WTC11 (cell line): ENCODE measurements around the gene CAMP. TPM values are rescaled to one million over a fixed set of nuclear protein-coding genes. Genes with fewer than 3 reads are reported as not detected.

Source experiments
- ATAC-seq: fragments of 200-7000 bp; cut with Tn5 transposase; 2 replicates; pipeline ENCODE4 v1.10.0; 2021; ENCODE audit warnings: mild to moderate bottlenecking, moderate library complexity
- CTCF ChIA-PET: fragments of 300-600 bp; sonication (Branson Sonifier 250); formaldehyde crosslinking; loops from one replicate; lab custom pipeline; 2021; ENCODE audit warnings: antibody characterized with exemption; lab: Charles Lee
- POLR2A ChIA-PET: fragments of 350-600 bp; sonication (Branson Sonifier 250); formaldehyde crosslinking; loops from one replicate; lab custom pipeline; 2021; ENCODE audit warnings: antibody characterized with exemption; lab: Charles Lee
- DNase-seq: peaks from one replicate; pipeline ENCODE4 v3.0.0; 2021; ENCODE audit warnings: low spot score
- H3K27ac Mint-ChIP-seq: 2 replicates; pipeline ENCODE4 v1.8.0; 2021; ENCODE audit warnings: mixed read lengths
- H3K27me3 Mint-ChIP-seq: 2 replicates; pipeline ENCODE4 v1.8.0; 2021; ENCODE audit warnings: low read depth, mild to moderate bottlenecking, moderate library complexity, mixed read lengths
- H3K36me3 Mint-ChIP-seq: 2 replicates; pipeline ENCODE4 v1.8.0; 2021; ENCODE audit warnings: mixed read lengths
- H3K4me1 Mint-ChIP-seq: 2 replicates; pipeline ENCODE4 v1.8.0; 2022; ENCODE audit warnings: mixed read lengths
- H3K4me3 Mint-ChIP-seq: 2 replicates; pipeline ENCODE4 v1.8.0; 2021; ENCODE audit warnings: mild to moderate bottlenecking, moderate library complexity, mixed read lengths
- H3K9me3 Mint-ChIP-seq: 2 replicates; pipeline ENCODE4 v1.8.0; 2021; ENCODE audit warnings: mixed read lengths
- ATF1 ChIP-seq: sonication (generic); formaldehyde crosslinking; IDR thresholded peaks from 2 replicates; pipeline ENCODE4 v1.8.1; 2023; ENCODE audit warnings: mild to moderate bottlenecking, moderate library complexity, missing genetic modification reagents
- CBFB ChIP-seq: sonication (generic); formaldehyde crosslinking; IDR thresholded peaks from 2 replicates; pipeline ENCODE4 v1.8.1; 2022; ENCODE audit warnings: mild to moderate bottlenecking, low read depth, missing genetic modification reagents
- ETV6 ChIP-seq: sonication (generic); formaldehyde crosslinking; IDR thresholded peaks from 2 replicates; pipeline ENCODE4 v1.8.1; 2022; ENCODE audit warnings: mild to moderate bottlenecking, missing genetic modification reagents
- FOXJ3 ChIP-seq: sonication (generic); formaldehyde crosslinking; IDR thresholded peaks from 2 replicates; pipeline ENCODE4 v1.9.0; 2021; ENCODE audit warnings: missing genetic modification reagents, mild to moderate bottlenecking, borderline replicate concordance
- GABPB1 ChIP-seq: sonication (generic); formaldehyde crosslinking; IDR thresholded peaks from 2 replicates; pipeline ENCODE4 v1.8.1; 2023; ENCODE audit warnings: mild to moderate bottlenecking, missing genetic modification reagents
- HMGA2 ChIP-seq: fragments of 250-450 bp; sonication (Bioruptor Pico); IDR thresholded peaks from 2 replicates; pipeline ENCODE4 v1.4.0; 2021; ENCODE audit warnings: mild to moderate bottlenecking, moderate library complexity
- JAZF1 ChIP-seq: fragments of 250-450 bp; sonication (Bioruptor Pico); IDR thresholded peaks from 2 replicates; pipeline ENCODE4 v1.9.0; 2021; ENCODE audit warnings: moderate library complexity, mild to moderate bottlenecking, inconsistent platforms
- KAT7 ChIP-seq: sonication (generic); formaldehyde crosslinking; IDR thresholded peaks from 2 replicates; pipeline ENCODE4 v1.8.1; 2023; ENCODE audit warnings: missing genetic modification reagents, mild to moderate bottlenecking, borderline replicate concordance
- NR1H2 ChIP-seq: sonication (generic); formaldehyde crosslinking; IDR thresholded peaks from 2 replicates; pipeline ENCODE4 v1.9.0; 2021; ENCODE audit warnings: mild to moderate bottlenecking, moderate library complexity, missing genetic modification reagents
- NR2C2 ChIP-seq: sonication (generic); formaldehyde crosslinking; IDR thresholded peaks from 2 replicates; pipeline ENCODE4 v1.8.0; 2022; ENCODE audit warnings: mild to moderate bottlenecking, missing genetic modification reagents
- PRRX2 ChIP-seq: fragments of 250-450 bp; sonication (Bioruptor Pico); IDR thresholded peaks from 2 replicates; pipeline ENCODE4 v1.8.0; 2021; ENCODE audit warnings: mild to moderate bottlenecking
- SOX15 ChIP-seq: fragments of 250-450 bp; sonication (Bioruptor Pico); IDR thresholded peaks from 2 replicates; pipeline ENCODE4 v1.9.0; 2021; ENCODE audit warnings: mild to moderate bottlenecking
- TEAD1 ChIP-seq: sonication (generic); formaldehyde crosslinking; IDR thresholded peaks from 2 replicates; pipeline ENCODE4 v1.8.0; 2022; ENCODE audit warnings: mild to moderate bottlenecking, missing genetic modification reagents
- USF1 ChIP-seq: sonication (generic); formaldehyde crosslinking; IDR thresholded peaks from 2 replicates; pipeline ENCODE4 v1.8.0; 2022; ENCODE audit warnings: mild to moderate bottlenecking, missing genetic modification reagents
- ZNF121 ChIP-seq: sonication (generic); formaldehyde crosslinking; IDR thresholded peaks from 2 replicates; pipeline ENCODE4 v1.8.0; 2023; ENCODE audit warnings: missing genetic modification reagents
- ZNF232 ChIP-seq: sonication (generic); formaldehyde crosslinking; IDR thresholded peaks from 2 replicates; pipeline ENCODE4 v1.8.0; 2022; ENCODE audit warnings: mild to moderate bottlenecking, missing genetic modification reagents
- ZNF317 ChIP-seq: sonication (generic); formaldehyde crosslinking; IDR thresholded peaks from 2 replicates; pipeline ENCODE4 v1.8.1; 2023; ENCODE audit warnings: low read depth, mild to moderate bottlenecking, moderate library complexity, missing genetic modification reagents, borderline replicate concordance
- ZSCAN18 ChIP-seq: fragments of 250-450 bp; sonication (Bioruptor Pico); IDR thresholded peaks from 2 replicates; pipeline ENCODE4 v2.1.2; 2022; ENCODE audit warnings: mild to moderate bottlenecking, moderate library complexity
- total RNA-seq: library from RNA; stranded (reverse); gene quantifications from 3 replicates; pipeline ENCODE4 v1.2.3, GENCODE V29; 2021
- TF ChIP-seq, protein P1 (sequence below): sonication (generic); formaldehyde crosslinking; IDR thresholded peaks from 2 replicates; pipeline ENCODE4 v1.8.0; 2022; ENCODE audit warnings: mild to moderate bottlenecking, missing genetic modification reagents
- TF ChIP-seq, protein P2 (sequence below): sonication (generic); formaldehyde crosslinking; IDR thresholded peaks from 2 replicates; pipeline ENCODE4 v1.8.1; 2022; ENCODE audit warnings: low read depth, mild to moderate bottlenecking, moderate library complexity, missing genetic modification reagents, borderline replicate concordance
- TF ChIP-seq, protein P3 (sequence below): sonication (generic); formaldehyde crosslinking; IDR thresholded peaks from 2 replicates; pipeline ENCODE4 v1.8.0; 2022; ENCODE audit warnings: mild to moderate bottlenecking, missing genetic modification reagents
- TF ChIP-seq, protein P4 (sequence below): fragments of 250-450 bp; sonication (Bioruptor Pico); IDR thresholded peaks from 2 replicates; pipeline ENCODE4 v1.8.0; 2021; ENCODE audit warnings: mild to moderate bottlenecking
- TF ChIP-seq, protein P5 (sequence below): sonication (generic); formaldehyde crosslinking; IDR thresholded peaks from 2 replicates; pipeline ENCODE4 v1.8.0; 2023; ENCODE audit warnings: missing genetic modification reagents
- TF ChIP-seq, protein P6 (sequence below): fragments of 250-450 bp; sonication (Bioruptor Pico); IDR thresholded peaks from 2 replicates; pipeline ENCODE4 v1.9.0; 2021; ENCODE audit warnings: mild to moderate bottlenecking, borderline replicate concordance

Gene CAMP
- total RNA-seq, 1 experiment from 2014 or later, result not detected

DNA sequence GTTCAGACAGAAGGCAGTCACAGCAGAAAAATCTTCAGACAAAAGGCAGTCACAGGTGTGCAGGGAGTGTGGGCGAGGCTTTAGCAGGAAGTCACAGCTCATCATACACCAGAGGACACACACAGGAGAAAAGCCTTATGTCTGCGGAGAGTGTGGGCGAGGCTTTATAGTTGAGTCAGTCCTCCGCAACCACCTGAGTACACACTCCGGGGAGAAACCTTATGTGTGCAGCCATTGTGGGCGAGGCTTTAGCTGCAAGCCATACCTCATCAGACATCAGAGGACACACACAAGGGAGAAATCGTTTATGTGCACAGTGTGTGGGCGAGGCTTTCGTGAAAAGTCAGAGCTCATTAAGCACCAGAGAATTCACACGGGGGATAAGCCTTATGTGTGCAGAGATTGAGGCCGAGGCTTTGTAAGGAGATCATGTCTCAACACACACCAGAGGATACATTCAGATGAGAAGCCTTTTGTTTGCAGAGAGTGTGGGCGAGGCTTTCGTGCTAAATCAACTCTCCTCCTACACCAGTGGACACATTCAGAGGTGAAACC lies 45.2 kb downstream of the CAMP start:
- DNase-seq (no peak), ATAC-seq (no peak)
- ChIA-PET POLR2A (interaction anchor here (0.6 kb wide), 1 partner anchor 19 kb away, joined by 3 read pairs; no protein-coding TSS in a partner anchor), CTCF (interaction anchor here (0.9 to 7.9 kb wide), 2 partner anchors 74 to 168 kb away, joined by 3 to 91 read pairs; no protein-coding TSS in a partner anchor)
- no peaks in the 10 kb centered on the region for H3K27me3 Mint-ChIP-seq
- H3K36me3 Mint-ChIP-seq, result peaks cover 88% of the 10 kb centered on the region
- H3K4me3 Mint-ChIP-seq, result no peak overlapping the region
- H3K9me3 Mint-ChIP-seq, result peaks cover 42% of the 10 kb centered on the region
- TF ChIP-seq FOXJ3 (CRISPR knock-in tag), result no peak
- TF ChIP-seq KAT7 (CRISPR knock-in tag), result no peak
- TF ChIP-seq ZNF121, result no peak
- TF ChIP-seq, protein P1, sequence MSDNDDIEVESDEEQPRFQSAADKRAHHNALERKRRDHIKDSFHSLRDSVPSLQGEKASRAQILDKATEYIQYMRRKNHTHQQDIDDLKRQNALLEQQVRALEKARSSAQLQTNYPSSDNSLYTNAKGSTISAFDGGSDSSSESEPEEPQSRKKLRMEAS, result no peak
- TF ChIP-seq, protein P2, sequence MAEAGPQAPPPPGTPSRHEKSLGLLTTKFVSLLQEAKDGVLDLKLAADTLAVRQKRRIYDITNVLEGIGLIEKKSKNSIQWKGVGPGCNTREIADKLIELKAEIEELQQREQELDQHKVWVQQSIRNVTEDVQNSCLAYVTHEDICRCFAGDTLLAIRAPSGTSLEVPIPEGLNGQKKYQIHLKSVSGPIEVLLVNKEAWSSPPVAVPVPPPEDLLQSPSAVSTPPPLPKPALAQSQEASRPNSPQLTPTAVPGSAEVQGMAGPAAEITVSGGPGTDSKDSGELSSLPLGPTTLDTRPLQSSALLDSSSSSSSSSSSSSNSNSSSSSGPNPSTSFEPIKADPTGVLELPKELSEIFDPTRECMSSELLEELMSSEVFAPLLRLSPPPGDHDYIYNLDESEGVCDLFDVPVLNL (CRISPR knock-in tag), result no peak
- no peak for TF ChIP-seq ZNF232
- no peak for TF ChIP-seq NR1H2 (CRISPR knock-in tag)
- TF ChIP-seq PRRX2, result no peak
- no peak for TF ChIP-seq TEAD1
- TF ChIP-seq, protein P3, sequence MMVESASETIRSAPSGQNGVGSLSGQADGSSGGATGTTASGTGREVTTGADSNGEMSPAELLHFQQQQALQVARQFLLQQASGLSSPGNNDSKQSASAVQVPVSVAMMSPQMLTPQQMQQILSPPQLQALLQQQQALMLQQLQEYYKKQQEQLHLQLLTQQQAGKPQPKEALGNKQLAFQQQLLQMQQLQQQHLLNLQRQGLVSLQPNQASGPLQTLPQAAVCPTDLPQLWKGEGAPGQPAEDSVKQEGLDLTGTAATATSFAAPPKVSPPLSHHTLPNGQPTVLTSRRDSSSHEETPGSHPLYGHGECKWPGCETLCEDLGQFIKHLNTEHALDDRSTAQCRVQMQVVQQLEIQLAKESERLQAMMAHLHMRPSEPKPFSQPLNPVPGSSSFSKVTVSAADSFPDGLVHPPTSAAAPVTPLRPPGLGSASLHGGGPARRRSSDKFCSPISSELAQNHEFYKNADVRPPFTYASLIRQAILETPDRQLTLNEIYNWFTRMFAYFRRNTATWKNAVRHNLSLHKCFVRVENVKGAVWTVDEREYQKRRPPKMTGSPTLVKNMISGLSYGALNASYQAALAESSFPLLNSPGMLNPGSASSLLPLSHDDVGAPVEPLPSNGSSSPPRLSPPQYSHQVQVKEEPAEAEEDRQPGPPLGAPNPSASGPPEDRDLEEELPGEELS (CRISPR knock-in tag), result no peak
- no peak for TF ChIP-seq JAZF1 (CRISPR knock-in tag)
- no peak for TF ChIP-seq NR2C2 (CRISPR knock-in tag)
- TF ChIP-seq ATF1 (CRISPR knock-in tag), result no peak
- no peak for TF ChIP-seq GABPB1 (CRISPR knock-in tag)
- TF ChIP-seq, protein P4, sequence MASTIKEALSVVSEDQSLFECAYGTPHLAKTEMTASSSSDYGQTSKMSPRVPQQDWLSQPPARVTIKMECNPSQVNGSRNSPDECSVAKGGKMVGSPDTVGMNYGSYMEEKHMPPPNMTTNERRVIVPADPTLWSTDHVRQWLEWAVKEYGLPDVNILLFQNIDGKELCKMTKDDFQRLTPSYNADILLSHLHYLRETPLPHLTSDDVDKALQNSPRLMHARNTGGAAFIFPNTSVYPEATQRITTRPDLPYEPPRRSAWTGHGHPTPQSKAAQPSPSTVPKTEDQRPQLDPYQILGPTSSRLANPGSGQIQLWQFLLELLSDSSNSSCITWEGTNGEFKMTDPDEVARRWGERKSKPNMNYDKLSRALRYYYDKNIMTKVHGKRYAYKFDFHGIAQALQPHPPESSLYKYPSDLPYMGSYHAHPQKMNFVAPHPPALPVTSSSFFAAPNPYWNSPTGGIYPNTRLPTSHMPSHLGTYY (CRISPR knock-in tag), result no peak
- TF ChIP-seq, protein P5, sequence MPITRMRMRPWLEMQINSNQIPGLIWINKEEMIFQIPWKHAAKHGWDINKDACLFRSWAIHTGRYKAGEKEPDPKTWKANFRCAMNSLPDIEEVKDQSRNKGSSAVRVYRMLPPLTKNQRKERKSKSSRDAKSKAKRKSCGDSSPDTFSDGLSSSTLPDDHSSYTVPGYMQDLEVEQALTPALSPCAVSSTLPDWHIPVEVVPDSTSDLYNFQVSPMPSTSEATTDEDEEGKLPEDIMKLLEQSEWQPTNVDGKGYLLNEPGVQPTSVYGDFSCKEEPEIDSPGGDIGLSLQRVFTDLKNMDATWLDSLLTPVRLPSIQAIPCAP (CRISPR knock-in tag), result no peak
- no peak for TF ChIP-seq ZSCAN18
- TF ChIP-seq SOX15 (CRISPR knock-in tag), result no peak
- TF ChIP-seq CBFB (CRISPR knock-in tag), result no peak
- no peaks in the 10 kb centered on the region; the same call in 1 of the 2 replicates for H3K4me1 Mint-ChIP-seq
- H3K27ac Mint-ChIP-seq, result peak overlapping the region; percentile 17; the same call in 1 of the 2 replicates

DNA sequence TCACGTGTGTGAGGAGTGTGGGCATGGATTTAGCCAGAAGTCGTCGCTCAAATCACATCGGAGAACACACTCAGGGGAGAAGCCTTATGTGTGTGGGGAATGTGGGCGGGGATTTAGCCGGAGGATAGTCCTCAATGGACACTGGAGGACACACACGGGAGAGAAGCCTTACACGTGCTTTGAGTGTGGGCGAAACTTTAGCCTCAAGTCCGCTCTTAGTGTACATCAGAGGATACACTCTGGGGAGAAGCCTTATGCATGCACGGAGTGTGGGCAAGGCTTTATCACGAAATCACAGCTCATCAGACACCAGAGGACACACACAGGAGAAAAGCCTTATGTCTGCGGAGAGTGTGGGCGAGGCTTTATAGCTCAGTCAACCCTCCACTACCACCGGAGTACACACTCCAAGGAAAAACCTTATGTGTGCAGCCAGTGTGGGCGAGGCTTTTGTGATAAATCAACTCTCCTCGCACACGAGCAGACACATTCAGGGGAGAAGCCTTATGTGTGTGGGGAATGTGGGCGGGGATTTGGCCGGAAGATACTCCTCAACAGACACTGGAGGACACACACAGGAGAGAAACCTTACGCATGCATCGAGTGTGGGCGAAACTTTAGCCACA lies 45.8 kb downstream of the CAMP start:
- CTCF ChIA-PET, result interaction anchor here (7.9 kb wide), 1 partner anchor 167 kb away, joined by 91 read pairs; no protein-coding TSS in a partner anchor
- H3K27me3 Mint-ChIP-seq, result no peaks in the 10 kb centered on the region
- no peak for ATAC-seq
- H3K4me1 Mint-ChIP-seq, result no peaks in the 10 kb centered on the region; the same call in 1 of the 2 replicates
- peak overlapping the region; percentile 30 for H3K27ac Mint-ChIP-seq
- no peak for DNase-seq
- H3K9me3 Mint-ChIP-seq, result peaks cover 42% of the 10 kb centered on the region
- H3K36me3 Mint-ChIP-seq, result peaks cover 83% of the 10 kb centered on the region
- H3K4me3 Mint-ChIP-seq, result no peak overlapping the region
- POLR2A ChIA-PET, result no interaction called here
- TF ChIP-seq ETV6 (CRISPR knock-in tag) (no peak), USF1 (CRISPR knock-in tag) (no peak), ZNF317 (CRISPR knock-in tag) (no peak), KAT7 (CRISPR knock-in tag) (no peak), HMGA2 (CRISPR knock-in tag) (no peak)
- TF ChIP-seq, protein P6, sequence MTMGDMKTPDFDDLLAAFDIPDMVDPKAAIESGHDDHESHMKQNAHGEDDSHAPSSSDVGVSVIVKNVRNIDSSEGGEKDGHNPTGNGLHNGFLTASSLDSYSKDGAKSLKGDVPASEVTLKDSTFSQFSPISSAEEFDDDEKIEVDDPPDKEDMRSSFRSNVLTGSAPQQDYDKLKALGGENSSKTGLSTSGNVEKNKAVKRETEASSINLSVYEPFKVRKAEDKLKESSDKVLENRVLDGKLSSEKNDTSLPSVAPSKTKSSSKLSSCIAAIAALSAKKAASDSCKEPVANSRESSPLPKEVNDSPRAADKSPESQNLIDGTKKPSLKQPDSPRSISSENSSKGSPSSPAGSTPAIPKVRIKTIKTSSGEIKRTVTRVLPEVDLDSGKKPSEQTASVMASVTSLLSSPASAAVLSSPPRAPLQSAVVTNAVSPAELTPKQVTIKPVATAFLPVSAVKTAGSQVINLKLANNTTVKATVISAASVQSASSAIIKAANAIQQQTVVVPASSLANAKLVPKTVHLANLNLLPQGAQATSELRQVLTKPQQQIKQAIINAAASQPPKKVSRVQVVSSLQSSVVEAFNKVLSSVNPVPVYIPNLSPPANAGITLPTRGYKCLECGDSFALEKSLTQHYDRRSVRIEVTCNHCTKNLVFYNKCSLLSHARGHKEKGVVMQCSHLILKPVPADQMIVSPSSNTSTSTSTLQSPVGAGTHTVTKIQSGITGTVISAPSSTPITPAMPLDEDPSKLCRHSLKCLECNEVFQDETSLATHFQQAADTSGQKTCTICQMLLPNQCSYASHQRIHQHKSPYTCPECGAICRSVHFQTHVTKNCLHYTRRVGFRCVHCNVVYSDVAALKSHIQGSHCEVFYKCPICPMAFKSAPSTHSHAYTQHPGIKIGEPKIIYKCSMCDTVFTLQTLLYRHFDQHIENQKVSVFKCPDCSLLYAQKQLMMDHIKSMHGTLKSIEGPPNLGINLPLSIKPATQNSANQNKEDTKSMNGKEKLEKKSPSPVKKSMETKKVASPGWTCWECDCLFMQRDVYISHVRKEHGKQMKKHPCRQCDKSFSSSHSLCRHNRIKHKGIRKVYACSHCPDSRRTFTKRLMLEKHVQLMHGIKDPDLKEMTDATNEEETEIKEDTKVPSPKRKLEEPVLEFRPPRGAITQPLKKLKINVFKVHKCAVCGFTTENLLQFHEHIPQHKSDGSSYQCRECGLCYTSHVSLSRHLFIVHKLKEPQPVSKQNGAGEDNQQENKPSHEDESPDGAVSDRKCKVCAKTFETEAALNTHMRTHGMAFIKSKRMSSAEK (CRISPR knock-in tag), result no peak
